SK-MEL-5 (cell line): ENCODE results near the gene RBP5. TPM values are rescaled to one million over a fixed set of nuclear protein-coding genes. Genes with fewer than 3 reads are reported as not detected.

Experiments used
- small RNA-seq, 2 experiments: library from RNA; depleted of rRNA; stranded (forward); fragments of <200 nt; gene quantifications; one replicate each; pipeline ENCODE3, GENCODE V24; 2014
- total RNA-seq: library from RNA; depleted of rRNA; stranded (reverse); fragments of >200 nt; shearing (Covaris generic); gene quantifications from 2 replicates; pipeline ENCODE4 v1.2.3, GENCODE V29; 2014; rRNA removed

Gene RBP5
- total RNA-seq, 1 experiment from 2014 or later, result not detected

Small RNA genes lying within 50 kb of the gene (small RNA-seq; reads per million reads assigned to genes)
- 0 reads per million in 2 experiments for gene RNU6-485P

Other genes with a start within 250 kb of the RBP5 start
- 10.0 and 10.7 TPM in 2 replicates for gene LRRC23, start 224.1 kb downstream of the RBP5 start, total RNA-seq
- 14.5 and 16.5 TPM in 2 replicates for gene ENO2, start 214.3 kb downstream of the RBP5 start, total RNA-seq
- gene ATN1, start 200.9 kb downstream of the RBP5 start, total RNA-seq, result 3.1 and 5.0 TPM in 2 replicates
- gene RNU7-1, start 185.1 kb downstream of the RBP5 start, total RNA-seq, result not detected in 2 replicates
- gene C12orf57, start 184.9 kb downstream of the RBP5 start, total RNA-seq, result 118 and 135 TPM in 2 replicates
- not detected in 2 replicates for gene PTPN6, start 177.5 kb downstream of the RBP5 start, total RNA-seq
- 410 and 413 TPM in 2 replicates for gene PHB2, start 158.2 kb downstream of the RBP5 start, total RNA-seq
- gene EMG1, start 158.0 kb downstream of the RBP5 start, total RNA-seq, result 62.9 and 70.8 TPM in 2 replicates
- 12.9 and 15.6 TPM in 2 replicates for gene LPCAT3, start 110.4 kb downstream of the RBP5 start, total RNA-seq
- 3.3 and 3.6 TPM in 2 replicates for gene C1S, start 68.2 kb downstream of the RBP5 start, total RNA-seq
- gene C1R, start 36.4 kb downstream of the RBP5 start, total RNA-seq, result 2.0 and 2.5 TPM in 2 replicates
- gene C1RL, start 19.7 kb downstream of the RBP5 start, total RNA-seq, result 1.9 and 3.8 TPM in 2 replicates
- gene CLSTN3, start 1.5 kb upstream of the RBP5 start, total RNA-seq, result 1.0 TPM in 2 replicates
- gene PEX5, start 60.8 kb upstream of the RBP5 start, total RNA-seq, result 23.7 and 27.5 TPM in 2 replicates
- not detected in 2 replicates for gene ACSM4, start 175.2 kb upstream of the RBP5 start, total RNA-seq